ENCODE data around the gene PNPO.

DNA sequence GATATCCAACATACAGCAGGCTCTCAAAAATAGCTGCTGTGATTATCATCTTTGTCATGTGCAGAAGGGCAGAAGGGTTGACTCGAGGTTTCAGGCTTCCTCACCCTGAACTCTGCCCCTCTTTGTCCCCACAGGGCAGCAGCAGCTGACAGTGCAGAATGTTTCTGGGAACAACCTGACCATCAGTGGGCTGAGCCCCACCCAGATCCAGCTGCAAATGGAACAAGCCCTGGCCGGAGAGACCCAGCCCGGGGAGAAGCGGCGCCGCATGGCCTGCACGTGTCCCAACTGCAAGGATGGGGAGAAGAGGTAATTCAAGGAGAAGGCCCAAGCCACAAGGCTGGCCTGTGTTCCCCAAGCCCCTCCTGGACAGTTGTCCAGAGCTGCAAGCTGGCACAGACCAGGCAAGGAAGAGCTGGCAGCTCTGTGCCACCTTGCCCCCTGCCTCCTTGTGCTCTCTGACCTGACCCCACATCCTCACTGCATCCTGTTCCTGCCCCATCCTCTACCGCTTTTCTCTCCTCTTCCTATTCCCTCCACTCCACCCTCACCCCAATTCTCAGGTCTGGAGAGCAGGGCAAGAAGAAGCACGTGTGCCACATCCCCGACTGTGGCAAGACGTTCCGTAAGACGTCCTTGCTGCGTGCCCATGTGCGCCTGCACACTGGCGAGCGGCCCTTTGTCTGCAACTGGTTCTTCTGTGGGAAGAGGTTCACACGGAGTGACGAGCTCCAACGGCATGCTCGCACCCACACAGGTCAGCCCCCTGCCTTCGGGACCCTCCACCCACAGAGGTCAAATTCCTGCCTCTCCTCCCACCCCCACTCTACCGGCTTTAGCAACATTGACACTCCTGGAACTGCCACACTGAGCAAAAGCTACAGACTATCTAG lies 16.3 kb upstream of the PNPO start:
- TF ChIP-seq POLR2AphosphoS5 (IDR thresholded peaks at IDR 0.05) (no peak), EP300 (IDR thresholded peaks at IDR 0.05) (no peak), POLR2A (IDR thresholded peaks at IDR 0.05) (no peak)
- TF ChIP-seq, protein P1, sequence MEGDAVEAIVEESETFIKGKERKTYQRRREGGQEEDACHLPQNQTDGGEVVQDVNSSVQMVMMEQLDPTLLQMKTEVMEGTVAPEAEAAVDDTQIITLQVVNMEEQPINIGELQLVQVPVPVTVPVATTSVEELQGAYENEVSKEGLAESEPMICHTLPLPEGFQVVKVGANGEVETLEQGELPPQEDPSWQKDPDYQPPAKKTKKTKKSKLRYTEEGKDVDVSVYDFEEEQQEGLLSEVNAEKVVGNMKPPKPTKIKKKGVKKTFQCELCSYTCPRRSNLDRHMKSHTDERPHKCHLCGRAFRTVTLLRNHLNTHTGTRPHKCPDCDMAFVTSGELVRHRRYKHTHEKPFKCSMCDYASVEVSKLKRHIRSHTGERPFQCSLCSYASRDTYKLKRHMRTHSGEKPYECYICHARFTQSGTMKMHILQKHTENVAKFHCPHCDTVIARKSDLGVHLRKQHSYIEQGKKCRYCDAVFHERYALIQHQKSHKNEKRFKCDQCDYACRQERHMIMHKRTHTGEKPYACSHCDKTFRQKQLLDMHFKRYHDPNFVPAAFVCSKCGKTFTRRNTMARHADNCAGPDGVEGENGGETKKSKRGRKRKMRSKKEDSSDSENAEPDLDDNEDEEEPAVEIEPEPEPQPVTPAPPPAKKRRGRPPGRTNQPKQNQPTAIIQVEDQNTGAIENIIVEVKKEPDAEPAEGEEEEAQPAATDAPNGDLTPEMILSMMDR (IDR thresholded peaks at IDR 0.05) = no peak
